ENCODE measurements around the gene TMEM221. TPM values are rescaled to one million over a fixed set of nuclear protein-coding genes. Genes with fewer than 3 reads are reported as not detected.

The TMEM221 gene
- total RNA-seq, 1 donor from 2014 or later: not detected

GRCh38 chr19:17460372-17461230 lies 12.1 kb upstream of the TMEM221 start, which contains the start of gene NXNL1:
NXNL1 (minus strand) TSS chr19:17460926; CDS start chr19:17460869, 57 bp downstream.
- Histone ChIP-seq H3K27me3 (no peaks in the 10 kb centered on the region), H3K27ac (no peak within 1 kb of the TSS), H3K36me3 (no peaks in the 10 kb centered on the region), H3K4me1 (peaks cover 0 to 5% of the 10 kb centered on the region in 2 donors), H3K4me3 (no peak within 1 kb of the TSS), H3K9me3 (no peaks in the 10 kb centered on the region)
- TF ChIP-seq CTCF (IDR thresholded peaks at IDR 0.05): no peak
- intact Hi-C loops (cut with DNase I): loop anchor here (10.0 kb wide), 1 partner anchor 196 kb away; the partner anchor contains the start of genes BABAM1 and USHBP1
- no peak for DNase-seq (ENCODE audit: low spot score in 2 of 2)

GRCh38 chr19:17458970-17459369 lies 10.5 kb upstream of the TMEM221 start:
- no peaks in the 10 kb centered on the region for H3K36me3 ChIP-seq
- H3K4me1 ChIP-seq: peaks cover 0 to 6% of the 10 kb centered on the region in 2 donors
- H3K27ac ChIP-seq: no peak overlapping the region
- no peak for TF ChIP-seq CTCF (IDR thresholded peaks at IDR 0.05)
- no peak overlapping the region for H3K4me3 ChIP-seq
- H3K27me3 ChIP-seq: no peaks in the 10 kb centered on the region
- no peak for DNase-seq (ENCODE audit: low spot score in 2 of 2)
- intact Hi-C loops (cut with DNase I): no loop called here
- no peaks in the 10 kb centered on the region for H3K9me3 ChIP-seq

GRCh38 chr19:17457616-17458015 lies 9.1 kb upstream of the TMEM221 start:
- H3K27me3 ChIP-seq: no peaks in the 10 kb centered on the region
- intact Hi-C loops (cut with DNase I): no loop called here

GRCh38 chr19:17456127-17456526 lies 7.7 kb upstream of the TMEM221 start:
- peaks cover 0 to 6% of the 10 kb centered on the region in 2 donors for H3K4me1 ChIP-seq
- no peak overlapping the region for H3K4me3 ChIP-seq
- no peaks in the 10 kb centered on the region for H3K9me3 ChIP-seq
- H3K27me3 ChIP-seq: no peaks in the 10 kb centered on the region
- no peaks in the 10 kb centered on the region for H3K36me3 ChIP-seq
- intact Hi-C loops (cut with DNase I): no loop called here
- TF ChIP-seq CTCF (IDR thresholded peaks at IDR 0.05): no peak
- DNase-seq (ENCODE audit: low spot score in 2 of 2): no peak
- H3K27ac ChIP-seq: no peak overlapping the region

More at GRCh38 chr19:17457616-17458015, 9.1 kb upstream of the TMEM221 start:
- Histone ChIP-seq H3K9me3 (no peaks in the 10 kb centered on the region), H3K4me3 (no peak overlapping the region), H3K27ac (no peak overlapping the region), H3K36me3 (no peaks in the 10 kb centered on the region), H3K4me1 (peaks cover 0 to 6% of the 10 kb centered on the region in 2 donors)
- DNase-seq (ENCODE audit: low spot score in 2 of 2): no peak
- no peak for TF ChIP-seq CTCF (IDR thresholded peaks at IDR 0.05)

- Histone ChIP-seq H3K4me1 (peaks cover 0 to 6% of the 10 kb centered on the region in 2 donors), H3K27ac (no peak overlapping the region), H3K4me3 (no peak overlapping the region), H3K36me3 (no peaks in the 10 kb centered on the region), H3K9me3 (no peaks in the 10 kb centered on the region), H3K27me3 (no peaks in the 10 kb centered on the region)
- DNase-seq (ENCODE audit: low spot score in 2 of 2): no peak
- intact Hi-C loops (cut with DNase I): no loop called here
- no peak for TF ChIP-seq CTCF (IDR thresholded peaks at IDR 0.05)
These were observed 7.0 kb upstream of the TMEM221 start for GRCh38 chr19:17455308-17456123.
